Measurements from ENCODE around the gene HNRNPH3.

The HNRNPH3 gene

DNA sequence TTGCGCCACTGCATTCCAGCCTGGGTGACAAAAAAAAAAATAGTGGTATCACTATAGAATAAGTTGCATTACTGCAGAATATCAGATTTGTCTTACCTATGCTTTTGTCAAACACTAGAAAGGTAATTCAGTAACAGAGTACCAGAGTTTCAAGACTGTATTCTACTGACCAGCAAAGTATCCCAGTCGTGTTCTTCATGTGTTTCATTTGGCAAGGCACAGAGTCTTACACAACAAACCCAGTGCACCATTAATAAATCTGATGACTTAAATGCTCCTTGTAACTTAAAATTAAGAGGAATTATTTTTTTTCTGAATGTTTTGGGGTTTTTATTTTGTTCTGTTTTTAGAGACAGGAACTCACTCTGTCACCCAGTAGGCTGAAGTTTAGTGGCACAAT, 35.3 kb downstream of the HNRNPH3 start:
- no peak overlapping the region for H3K27ac ChIP-seq (ENCODE audit: extremely low read depth, low read depth, low read length)
- no peaks in the 10 kb centered on the region for H3K4me1 ChIP-seq (ENCODE audit: control insufficient read depth, insufficient read depth, low read length)
- ChIA-PET POLR2A (no interaction called here), CTCF (interaction anchor here (0.9 kb wide), 1 partner anchor 18 kb away, joined by 3 read pairs; no protein-coding TSS in a partner anchor)
- no peaks in the 10 kb centered on the region for H3K9me3 ChIP-seq (ENCODE audit: control insufficient read depth, insufficient read depth, low read depth, low read length)
- no peak overlapping the region for H3K4me3 ChIP-seq (ENCODE audit: low read depth, low read length)
- TF ChIP-seq ZNF112 (tag by site-specific recombination; IDR thresholded peaks at IDR 0.05) = no peak
- H3K36me3 ChIP-seq (ENCODE audit: control insufficient read depth in 2 of 2, insufficient read depth in 1 of 2, low read length in 2 of 2) = peaks cover 27 to 50% of the 10 kb centered on the region in 2 experiments

- POLR2A ChIA-PET = interaction anchor here (0.7 kb wide), 1 partner anchor 454 kb away, joined by 4 read pairs; no protein-coding TSS in a partner anchor
Measured at GRCh38 chr10:68371604-68372003, 39.7 kb downstream of the HNRNPH3 start.

GRCh38 chr10:68385740-68386139, 53.9 kb downstream of the HNRNPH3 start:
- CTCF ChIA-PET = no interaction called here
- POLR2A ChIA-PET = no interaction called here
- Histone ChIP-seq H3K4me1 (ENCODE audit: control insufficient read depth, insufficient read depth, low read length) (no peaks in the 10 kb centered on the region), H3K4me3 (ENCODE audit: low read depth, low read length) (no peak overlapping the region), H3K27ac (ENCODE audit: extremely low read depth, low read depth, low read length) (no peak overlapping the region), H3K36me3 (ENCODE audit: control insufficient read depth in 2 of 2, insufficient read depth in 1 of 2, low read length in 2 of 2) (peaks cover 75 to 83% of the 10 kb centered on the region in 2 experiments), H3K9me3 (ENCODE audit: control insufficient read depth, insufficient read depth, low read depth, low read length) (no peaks in the 10 kb centered on the region)
- TF ChIP-seq MYNN (tag by site-specific recombination; IDR thresholded peaks at IDR 0.05; ENCODE audit: borderline replicate concordance) (no peak), KLF16 (tag by site-specific recombination; IDR thresholded peaks at IDR 0.05) (no peak), ZBTB17 (tag by site-specific recombination; IDR thresholded peaks at IDR 0.05) (no peak), ZNF521 (tag by site-specific recombination; IDR thresholded peaks at IDR 0.05) (no peak), ZNF211 (tag by site-specific recombination; IDR thresholded peaks at IDR 0.05; ENCODE audit: low read depth) (no peak), SCRT1 (tag by site-specific recombination; IDR thresholded peaks at IDR 0.05; ENCODE audit: borderline replicate concordance) (no peak), SCRT2 (tag by site-specific recombination; IDR thresholded peaks at IDR 0.05) (no peak), FEZF1 (tag by site-specific recombination; IDR thresholded peaks at IDR 0.05) (no peak), ZNF473 (tag by site-specific recombination; IDR thresholded peaks at IDR 0.05) (no peak), ZNF354C (tag by site-specific recombination; IDR thresholded peaks at IDR 0.05; ENCODE audit: borderline replicate concordance, low read depth) (no peak), WT1 (tag by site-specific recombination; IDR thresholded peaks at IDR 0.05) (no peak), ATF2 (tag by site-specific recombination; IDR thresholded peaks at IDR 0.05; ENCODE audit: low read depth) (no peak), ZNF16 (tag by site-specific recombination; IDR thresholded peaks at IDR 0.05; ENCODE audit: low read depth) (no peak)

More at GRCh38 chr10:68371604-68372003, 39.7 kb downstream of the HNRNPH3 start:
- Histone ChIP-seq H3K4me1 (ENCODE audit: control insufficient read depth, insufficient read depth, low read length) (no peaks in the 10 kb centered on the region), H3K27ac (ENCODE audit: extremely low read depth, low read depth, low read length) (no peak overlapping the region), H3K9me3 (ENCODE audit: control insufficient read depth, insufficient read depth, low read depth, low read length) (no peaks in the 10 kb centered on the region), H3K4me3 (ENCODE audit: low read depth, low read length) (no peak overlapping the region), H3K36me3 (ENCODE audit: control insufficient read depth in 2 of 2, insufficient read depth in 1 of 2, low read length in 2 of 2) (peaks cover 53 to 54% of the 10 kb centered on the region in 2 experiments)
- CTCF ChIA-PET = interaction anchor here (0.5 kb wide), 1 partner anchor 12 kb away, joined by 4 read pairs; no protein-coding TSS in a partner anchor
- peak; percentile 11 for TF ChIP-seq ZNF510 (tag by site-specific recombination; IDR thresholded peaks at IDR 0.05; ENCODE audit: insufficient replicate concordance)
- TF ChIP-seq ZNF558 (tag by site-specific recombination; IDR thresholded peaks at IDR 0.05) = peak; percentile 92
- no peak for TF ChIP-seq ZNF184 (tag by site-specific recombination; IDR thresholded peaks at IDR 0.05)
- TF ChIP-seq ZNF169 (tag by site-specific recombination; IDR thresholded peaks at IDR 0.05) = no peak
- peak; percentile 64 for TF ChIP-seq SETDB1 (IDR thresholded peaks at IDR 0.05; ENCODE audit: insufficient read length, low read length)

All from HEK293 (cell line).